H1 (cell line): Measurements from ENCODE around the gene MED6. TPM values are rescaled to one million over a fixed set of nuclear protein-coding genes. Genes with fewer than 3 reads are reported as not detected.
A peak's percentile ranks its signal among the peaks of the same experiment; 100 is the strongest.

Source experiments
- CTCF ChIA-PET: fragments of 300-600 bp; sonication (Branson Sonifier 250); formaldehyde crosslinking; loops from one replicate; lab custom pipeline; 2021; ENCODE audit not compliant: partially characterized antibody; lab: Charles Lee
- POLR2A ChIA-PET: fragments of 300-600 bp; sonication (Branson Sonifier 250); formaldehyde crosslinking; loops from one replicate; lab custom pipeline; 2021; ENCODE audit warnings: inconsistent platforms; ENCODE audit not compliant: partially characterized antibody; lab: Charles Lee
- DNase-seq, 2 experiments: peaks; one replicate each; pipeline versions ENCODE4 v3.0.0 to v3.0.0-alpha.2; 2010 to 2022; ENCODE audit warnings: low spot score in 2 of 2, low read depth in 1 of 2, mixed read lengths in 1 of 2
- FAIRE-seq: peaks from 2 replicates; lab custom pipeline; 2011; peaks lifted over from hg19 to GRCh38; lab: Jason Lieb, UNC
- H2AFZ ChIP-seq: 2 replicates; pipeline ENCODE4 v1.8.1; 2012; ENCODE audit warnings: low read length, inconsistent platforms
- H2AK5ac ChIP-seq: 2 replicates; pipeline ENCODE4 v1.6.1; 2013; ENCODE audit warnings: low read depth, low read length
- H2BK120ac ChIP-seq: replicated peaks from 2 replicates; pipeline ENCODE3; 2013; ENCODE audit warnings: low read depth, low read length, inconsistent platforms
- H2BK12ac ChIP-seq: 2 replicates; pipeline ENCODE4 v1.6.1; 2013; ENCODE audit warnings: low read depth, low read length
- H2BK15ac ChIP-seq: 2 replicates; pipeline ENCODE4 v1.6.1; 2013; ENCODE audit warnings: low read length
- H2BK20ac ChIP-seq: 2 replicates; pipeline ENCODE4 v1.6.1; 2013; ENCODE audit warnings: low read length
- H2BK5ac ChIP-seq: 2 replicates; pipeline ENCODE4 v1.6.1; 2013; ENCODE audit warnings: low read depth, low read length
- H3K14ac ChIP-seq: 2 replicates; pipeline ENCODE4 v1.6.1; 2013; ENCODE audit warnings: inconsistent platforms; ENCODE audit not compliant: insufficient read length
- H3K18ac ChIP-seq: 2 replicates; pipeline ENCODE4 v1.6.1; 2013; ENCODE audit warnings: low read length; ENCODE audit errors: extremely low read depth
- H3K23ac ChIP-seq: 2 replicates; pipeline ENCODE4 v1.6.1; 2013; ENCODE audit warnings: inconsistent platforms; ENCODE audit not compliant: insufficient read length
- H3K23me2 ChIP-seq: 2 replicates; pipeline ENCODE4 v1.6.1; 2013; ENCODE audit warnings: low read depth, low read length
- H3K27ac ChIP-seq: 2 replicates; pipeline ENCODE4 v1.6.1; 2011; ENCODE audit warnings: low read depth, low read length, inconsistent platforms
- H3K27me3 ChIP-seq, 4 experiments: replicated peaks in 1 of 4; 1 replicate in 1 of 4; 2 replicates in 3 of 4; pipeline versions ENCODE4 v1.6.1 to v1.8.1; 2011 to 2013; ENCODE audit warnings: low read length in 3 of 4, mild to moderate bottlenecking in 3 of 4, inconsistent platforms in 2 of 4, mixed read lengths in 2 of 4, moderate library complexity in 1 of 4; ENCODE audit not compliant: control insufficient read depth in 3 of 4, insufficient read depth in 3 of 4; ENCODE audit errors: extremely low read depth in 1 of 4
- H3K36me3 ChIP-seq, 4 experiments: 2 replicates each; pipeline versions ENCODE4 v1.6.1 to v1.8.1; 2011 to 2013; ENCODE audit warnings: mild to moderate bottlenecking in 4 of 4, low read length in 3 of 4, moderate library complexity in 2 of 4, control low read depth in 1 of 4, inconsistent platforms in 1 of 4; ENCODE audit not compliant: insufficient read depth in 4 of 4, control insufficient read depth in 2 of 4
- H3K4ac ChIP-seq: replicated peaks from 2 replicates; pipeline ENCODE3; 2013; ENCODE audit warnings: low read length, low read depth, mixed read lengths, inconsistent platforms; ENCODE audit not compliant: insufficient read length
- H3K4me1 ChIP-seq, 4 experiments: replicated peaks in 1 of 4; 1 replicate in 1 of 4; 2 replicates in 3 of 4; pipeline versions ENCODE4 v1.6.1 to v1.8.1; 2011 to 2013; ENCODE audit warnings: low read length in 3 of 4, inconsistent platforms in 2 of 4, mixed read lengths in 1 of 4; ENCODE audit not compliant: insufficient read depth in 4 of 4, control insufficient read depth in 3 of 4
- H3K4me2 ChIP-seq, 2 experiments: 2 replicates each; pipeline versions ENCODE4 v1.6.1 to v1.8.1; 2011 to 2013; ENCODE audit warnings: low read depth in 2 of 2, low read length in 2 of 2, control low read depth in 1 of 2, inconsistent platforms in 1 of 2, mild to moderate bottlenecking in 1 of 2; ENCODE audit not compliant: insufficient read depth in 1 of 2
- H3K4me3 ChIP-seq, 4 experiments: fragments of 200-600, 300-600 bp in 1 of 4; sonication (generic), shearing (Covaris generic), sonication (Bioruptor Twin) in 1 of 4; 2 replicates each; pipeline versions ENCODE4 v1.5.1 to v1.8.1; 2011 to 2016; ENCODE audit warnings: low read length in 4 of 4, low read depth in 3 of 4, control low read depth in 2 of 4, inconsistent platforms in 2 of 4, mild to moderate bottlenecking in 2 of 4, mixed read lengths in 1 of 4, moderate library complexity in 1 of 4; ENCODE audit not compliant: insufficient read depth in 2 of 4; ENCODE audit errors: extremely low read depth in 1 of 4
- H3K56ac ChIP-seq: replicated peaks from 2 replicates; pipeline ENCODE3; 2013; ENCODE audit warnings: low read depth, mild to moderate bottlenecking, mixed read lengths, low read length, inconsistent platforms; ENCODE audit not compliant: insufficient read length
- H3K79me1 ChIP-seq: 2 replicates; pipeline ENCODE4 v1.6.1; 2013; ENCODE audit warnings: low read depth, low read length, control low read depth
- H3K79me2 ChIP-seq, 2 experiments: 2 replicates each; pipeline versions ENCODE4 v1.6.1 to v1.8.1; 2012 to 2013; ENCODE audit warnings: low read length in 2 of 2, mild to moderate bottlenecking in 2 of 2, inconsistent platforms in 1 of 2; ENCODE audit not compliant: insufficient read depth in 2 of 2, control insufficient read depth in 1 of 2
- H3K9ac ChIP-seq, 4 experiments: replicated peaks in 1 of 4; 1 replicate in 1 of 4; 2 replicates in 3 of 4; pipeline versions ENCODE4 v1.6.1 to v1.8.1; 2011 to 2013; ENCODE audit warnings: low read depth in 3 of 4, low read length in 3 of 4, control low read depth in 2 of 4, mild to moderate bottlenecking in 2 of 4, moderate library complexity in 2 of 4, inconsistent platforms in 1 of 4; ENCODE audit errors: extremely low read depth in 1 of 4
- H3K9me3 ChIP-seq, 2 experiments: 2 replicates each; pipeline versions ENCODE4 v1.6.1 to v1.8.1; 2012 to 2013; ENCODE audit warnings: mild to moderate bottlenecking in 2 of 2, moderate library complexity in 2 of 2, control low read depth in 1 of 2, inconsistent platforms in 1 of 2, low read depth in 1 of 2, low read length in 1 of 2, mixed read lengths in 1 of 2; ENCODE audit not compliant: insufficient read depth in 2 of 2
- H4K20me1 ChIP-seq, 2 experiments: replicated peaks in 1 of 2; 2 replicates each; pipeline versions ENCODE3 to v1.8.1; 2011 to 2013; ENCODE audit warnings: inconsistent platforms in 2 of 2, low read length in 2 of 2, mild to moderate bottlenecking in 1 of 2; ENCODE audit not compliant: insufficient read depth in 2 of 2, control insufficient read depth in 1 of 2
- H4K5ac ChIP-seq: 2 replicates; pipeline ENCODE4 v1.6.1; 2013; ENCODE audit warnings: low read length, low read depth, mixed read lengths, inconsistent platforms; ENCODE audit not compliant: insufficient read length
- H4K8ac ChIP-seq: 2 replicates; pipeline ENCODE4 v1.8.0; 2013; ENCODE audit warnings: mild to moderate bottlenecking, moderate library complexity, low read length, inconsistent platforms; ENCODE audit not compliant: insufficient read depth; ENCODE audit errors: extremely low read depth
- H4K91ac ChIP-seq: replicated peaks from 2 replicates; pipeline ENCODE3; 2013; ENCODE audit warnings: low read length, mixed read lengths, inconsistent platforms; ENCODE audit not compliant: insufficient read length
- BCL11A ChIP-seq, 2 experiments: IDR thresholded peaks; one replicate each; pipeline ENCODE4 v1.6.1; 2011; ENCODE audit warnings: low read depth in 2 of 2, low read length in 2 of 2, mild to moderate bottlenecking in 2 of 2
- E2F6 ChIP-seq: IDR thresholded peaks from 2 replicates; pipeline ENCODE4 v1.6.1; 2012; ENCODE audit warnings: inconsistent platforms
- EGR1 ChIP-seq: IDR thresholded peaks from 2 replicates; pipeline ENCODE4 v1.6.1; 2011; ENCODE audit warnings: low read depth, low read length, borderline replicate concordance
- EP300 ChIP-seq, 2 experiments: IDR thresholded peaks; 1 replicate in 1 of 2; 2 replicates in 1 of 2; pipeline ENCODE4 v1.6.1; 2011 to 2012; ENCODE audit warnings: low read depth in 2 of 2, low read length in 2 of 2, mild to moderate bottlenecking in 2 of 2, borderline replicate concordance in 1 of 2, inconsistent platforms in 1 of 2, moderate library complexity in 1 of 2
- EZH2 ChIP-seq: fragments of 200-600 bp; sonication (generic); IDR thresholded peaks from 2 replicates; pipeline ENCODE4 v1.7.1; 2012; ENCODE audit warnings: low read depth, mild to moderate bottlenecking, moderate library complexity, low read length, inconsistent platforms; ENCODE audit not compliant: severe bottlenecking
- JUND ChIP-seq: IDR thresholded peaks from 2 replicates; pipeline ENCODE4 v1.6.1; 2011; ENCODE audit warnings: mild to moderate bottlenecking, improper control_type of control experiment, low read length
- KDM5A ChIP-seq: fragments of 200-600 bp; IDR thresholded peaks from 2 replicates; pipeline ENCODE4 v1.7.1; 2012; ENCODE audit warnings: mild to moderate bottlenecking, low read length, inconsistent platforms, mixed read lengths
- MAFK ChIP-seq: IDR thresholded peaks from 2 replicates; pipeline ENCODE4 v1.6.1; 2012; ENCODE audit warnings: low read depth, mild to moderate bottlenecking, improper control_type of control experiment, low read length
- POU5F1 ChIP-seq: IDR thresholded peaks from 2 replicates; pipeline ENCODE4 v1.6.1; 2011; ENCODE audit warnings: low read depth, mild to moderate bottlenecking, low read length, moderate library complexity
- SAP30 ChIP-seq: fragments of 300-600 bp; sonication (generic); IDR thresholded peaks from 2 replicates; pipeline ENCODE4 v1.7.1; 2012; ENCODE audit warnings: low read length, moderate library complexity, mild to moderate bottlenecking, inconsistent platforms; ENCODE audit not compliant: insufficient read depth, insufficient replicate concordance
- SP2 ChIP-seq: IDR thresholded peaks from 2 replicates; pipeline ENCODE4 v1.6.1; 2012; ENCODE audit warnings: mild to moderate bottlenecking, low read length, inconsistent platforms
- SUZ12 ChIP-seq: fragments of 200-600 bp; sonication (generic); IDR thresholded peaks from 2 replicates; pipeline ENCODE4 v1.6.1; 2012; ENCODE audit warnings: mild to moderate bottlenecking, inconsistent platforms, low read length, moderate library complexity, mixed read lengths
- WGBS, 2 experiments: shearing (Covaris generic) in 1 of 2; methylation state at CpG; one replicate each; pipeline versions ENCODE4 v1.1.6 to v1.1.7; 2013 to 2015; ENCODE audit warnings: low lambda C conversion rate in 2 of 2, mixed read lengths in 2 of 2, inconsistent platforms in 1 of 2, low coverage in 1 of 2, missing lambda C conversion rate in 1 of 2; ENCODE audit not compliant: insufficient replicate concordance in 2 of 2, insufficient coverage in 1 of 2, insufficient read length in 1 of 2; ENCODE audit errors: extremely low coverage in 1 of 2, missing lambda C conversion rate in 1 of 2; 5-methylcytosine and 5-hydroxymethylcytosine counted together
- polyA plus RNA-seq, 7 experiments: library from polyadenylated mRNA; depleted of rRNA in 3 of 7; stranded (reverse) in 5 of 7; unstranded in 2 of 7; fragments of >200 nt in 5 of 7; fragments of 200-250 nt in 2 of 7; gene quantifications; 1 replicate in 5 of 7; 2 replicates in 1 of 7; 4 replicates in 1 of 7; pipeline versions ENCODE4 v1.2.1 to v1.2.3, GENCODE V29; 2011 to 2013; ENCODE audit warnings: missing spikeins in 2 of 7, mixed read lengths in 2 of 7
- total RNA-seq: library from RNA; stranded (reverse); fragmentation: NEBNext Ultra II Directional; extraction: Animal tissue kit (Norgen Biotek cat#: 25700); gene quantifications from 2 replicates; pipeline ENCODE4 v1.2.1, GENCODE V29; 2021

MED6 gene
- total and polyA plus RNA-seq, 2 of the 8 experiments (the other 6 are each of a cell fraction or from before 2014, with no cell fraction given), result 33.1 to 39.7 TPM

GRCh38 chr14:70645892-70646291 is 45.4 kb upstream of the MED6 start:
- no peak overlapping the region for H3K18ac ChIP-seq
- peaks cover 34 to 90% of the 10 kb centered on the region in 2 experiments for H3K79me2 ChIP-seq
- WGBS, 2 experiments, result 89% methylated on average over 6 of the region's 6 CpGs; no CpG with 5 or more reads in 1 of the 2 experiments
- peak overlapping the region; percentile 82; the same call in 1 of the 2 replicates for H2BK5ac ChIP-seq
- H2BK20ac ChIP-seq, result peak overlapping the region; percentile 62; the same call in 1 of the 2 replicates
- no peaks in the 10 kb centered on the region for H3K27me3 ChIP-seq
- ChIA-PET CTCF (interaction anchor here (0.9 to 3.4 kb wide), 5 partner anchors 24 to 559 kb away, joined by 3 to 15 read pairs (median 3); no protein-coding TSS in a partner anchor), POLR2A (interaction anchor here (1.0 to 7.3 kb wide), 7 partner anchors 10 to 163 kb away, joined by 3 to 116 read pairs (median 4); partner anchors contain the start of gene MAP3K9)
- peak overlapping the region; percentile 76; the same call in 1 of the 2 replicates for H3K27ac ChIP-seq
- no peak overlapping the region for H3K14ac ChIP-seq
- H3K79me1 ChIP-seq, result peaks cover 12% of the 10 kb centered on the region
- H4K91ac ChIP-seq, result peak overlapping the region; percentile 28
- H3K36me3 ChIP-seq, result peaks cover 0 to 5% (median 0%) of the 10 kb centered on the region in 4 experiments; a peak in 2 of 8 replicates
- DNase-seq (no peak), FAIRE-seq (no peak)
- H3K9me3 ChIP-seq, result no peaks in the 10 kb centered on the region
- H4K8ac ChIP-seq, result no peak overlapping the region
- peak overlapping the region in 1 of 4 experiments; percentile 31; a peak in 2 of 8 replicates for H3K4me3 ChIP-seq
- H4K20me1 ChIP-seq, result no peaks in the 10 kb centered on the region
- no peak overlapping the region for H4K5ac ChIP-seq
- H3K23me2 ChIP-seq, result peaks cover 15% of the 10 kb centered on the region
- H2BK120ac ChIP-seq, result no peak overlapping the region
- H3K23ac ChIP-seq, result no peak overlapping the region
- H2BK15ac ChIP-seq, result peak overlapping the region; percentile 12; the same call in 1 of the 2 replicates
- H3K4ac ChIP-seq, result no peak overlapping the region
- H3K56ac ChIP-seq, result no peak overlapping the region
- H2BK12ac ChIP-seq, result no peak overlapping the region
- H2AFZ ChIP-seq, result no peak overlapping the region
- no peak overlapping the region for H3K9ac ChIP-seq
- peaks cover 20 to 41% (median 32%) of the 10 kb centered on the region in 4 experiments; a peak in 6 of 7 replicates for H3K4me1 ChIP-seq
- peak overlapping the region; percentile 66; the same call in 1 of the 2 replicates for H2AK5ac ChIP-seq
- peak overlapping the region; percentile 45 to 56 for H3K4me2 ChIP-seq
- TF ChIP-seq BCL11A (IDR thresholded peaks at IDR 0.05; ENCODE audit: low read depth in 2 of 2, low read length in 2 of 2) (no peak), EP300 (IDR thresholded peaks at IDR 0.05; ENCODE audit: borderline replicate concordance in 1 of 2, low read depth in 2 of 2, low read length in 2 of 2) (no peak), SUZ12 (no peak), SAP30 (no peak), POU5F1 (no peak), JUND (no peak), SP2 (no peak), MAFK (no peak), EZH2 (no peak), EGR1 (no peak), KDM5A (no peak), E2F6 (no peak)
